HG03565 (cell line): Measurements from ENCODE around the gene ALDH3B2.
"Not testable (repeated sequence)": the region's sequence is repeated elsewhere in the genome, so short reads cannot be mapped to it uniquely, and the experiment has no call there.

Experiments used
- ATAC-seq: cut with Tn5 transposase; IDR thresholded peaks from one replicate; pipeline ENCODE4 v1.9.1; 2021; ENCODE audit warnings: mild to moderate bottlenecking, moderate library complexity; ENCODE audit not compliant: unreplicated experiment

Gene ALDH3B2, protein sequence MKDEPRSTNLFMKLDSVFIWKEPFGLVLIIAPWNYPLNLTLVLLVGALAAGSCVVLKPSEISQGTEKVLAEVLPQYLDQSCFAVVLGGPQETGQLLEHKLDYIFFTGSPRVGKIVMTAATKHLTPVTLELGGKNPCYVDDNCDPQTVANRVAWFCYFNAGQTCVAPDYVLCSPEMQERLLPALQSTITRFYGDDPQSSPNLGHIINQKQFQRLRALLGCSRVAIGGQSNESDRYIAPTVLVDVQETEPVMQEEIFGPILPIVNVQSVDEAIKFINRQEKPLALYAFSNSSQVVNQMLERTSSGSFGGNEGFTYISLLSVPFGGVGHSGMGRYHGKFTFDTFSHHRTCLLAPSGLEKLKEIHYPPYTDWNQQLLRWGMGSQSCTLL

DNA sequence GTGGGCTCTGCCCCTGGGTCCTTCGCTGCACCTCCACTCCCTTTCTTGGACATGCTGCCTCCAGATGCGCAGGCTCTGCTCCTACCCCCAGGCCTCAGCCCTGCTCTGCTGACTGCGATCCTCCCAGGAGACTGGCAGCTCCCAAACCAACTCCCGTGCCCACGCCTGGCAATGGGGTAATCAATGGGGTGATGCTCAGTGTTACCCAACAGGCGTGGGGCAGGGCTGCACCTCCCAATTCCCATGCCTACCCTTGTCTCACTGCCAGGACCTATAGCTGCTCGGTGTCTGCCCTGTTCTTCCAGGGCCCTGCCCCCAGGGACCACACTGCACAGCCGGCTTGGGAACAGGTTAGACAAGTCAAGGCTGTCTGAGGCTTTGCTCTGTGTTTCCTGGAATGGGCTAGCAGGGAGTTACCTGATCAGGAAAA, at the start of gene ALDH3B2:
TSS of gene ALDH3B2 (minus strand) at position 182 of the 430 bp plus-strand sequence. CDS start 7,688 bp downstream, outside the sequence.
- no peak for ATAC-seq

DNA sequence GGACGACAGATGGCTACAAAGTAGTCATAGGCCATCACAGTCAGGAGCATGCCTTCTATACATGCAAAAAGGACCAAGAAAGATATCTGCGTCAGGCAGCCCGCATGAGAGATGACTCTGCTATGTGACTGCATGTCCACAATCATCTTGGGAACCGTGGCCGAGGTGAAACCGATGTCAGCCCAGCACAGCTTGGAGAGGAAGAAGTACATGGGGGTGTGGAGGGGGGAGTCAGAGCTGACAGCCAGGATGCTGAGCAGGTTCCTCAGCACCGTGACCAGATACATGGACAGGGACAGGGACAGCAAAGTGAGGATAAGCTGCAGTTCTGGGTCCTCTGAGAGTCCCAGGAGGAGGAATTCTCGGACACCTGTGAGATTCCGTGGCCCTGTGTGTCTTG, 48.6 kb upstream of the ALDH3B2 start:
- not testable (repeated sequence) for ATAC-seq

DNA sequence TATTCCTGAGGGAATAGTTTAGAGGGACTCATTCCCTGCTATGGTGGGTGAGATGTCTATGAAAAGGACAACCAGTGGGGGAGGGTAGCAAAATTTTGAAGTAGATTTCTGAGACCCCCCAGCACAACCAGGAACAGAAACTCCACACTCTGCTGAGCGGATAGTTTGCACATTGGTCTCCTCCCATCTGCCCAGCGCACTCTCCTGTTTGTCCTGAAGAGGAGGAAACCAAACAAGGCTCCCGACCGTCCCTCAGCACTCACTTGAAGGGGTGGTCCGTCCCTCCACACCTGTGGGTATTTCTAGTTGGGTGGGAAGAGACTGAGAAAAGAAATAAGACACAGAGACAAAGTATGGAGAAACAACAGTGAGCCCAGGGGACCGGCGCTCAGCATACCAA, 41.8 kb upstream of the ALDH3B2 start:
- ATAC-seq, result not testable (repeated sequence)

DNA sequence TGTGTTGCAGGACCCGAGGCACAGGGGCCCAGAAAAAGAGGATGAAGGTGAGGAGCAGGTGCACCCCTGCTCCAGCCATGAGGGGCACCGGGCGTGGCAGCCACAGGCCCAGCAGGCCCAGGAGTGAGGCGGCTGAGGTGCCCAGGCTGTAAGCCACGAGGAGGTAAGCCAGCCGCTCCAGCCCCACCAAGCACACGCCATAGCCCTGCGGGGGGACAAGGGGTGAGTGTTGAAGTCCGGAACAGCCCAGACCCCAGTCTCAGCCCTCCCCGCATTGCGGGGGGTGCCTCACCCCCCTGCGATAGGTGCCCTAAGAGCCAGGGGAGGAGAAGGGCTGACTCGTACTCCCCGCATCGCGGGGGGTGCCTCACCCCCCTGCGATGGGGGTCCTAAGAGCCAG, 41.4 kb upstream of the ALDH3B2 start:
- ATAC-seq, result not testable (repeated sequence)

DNA sequence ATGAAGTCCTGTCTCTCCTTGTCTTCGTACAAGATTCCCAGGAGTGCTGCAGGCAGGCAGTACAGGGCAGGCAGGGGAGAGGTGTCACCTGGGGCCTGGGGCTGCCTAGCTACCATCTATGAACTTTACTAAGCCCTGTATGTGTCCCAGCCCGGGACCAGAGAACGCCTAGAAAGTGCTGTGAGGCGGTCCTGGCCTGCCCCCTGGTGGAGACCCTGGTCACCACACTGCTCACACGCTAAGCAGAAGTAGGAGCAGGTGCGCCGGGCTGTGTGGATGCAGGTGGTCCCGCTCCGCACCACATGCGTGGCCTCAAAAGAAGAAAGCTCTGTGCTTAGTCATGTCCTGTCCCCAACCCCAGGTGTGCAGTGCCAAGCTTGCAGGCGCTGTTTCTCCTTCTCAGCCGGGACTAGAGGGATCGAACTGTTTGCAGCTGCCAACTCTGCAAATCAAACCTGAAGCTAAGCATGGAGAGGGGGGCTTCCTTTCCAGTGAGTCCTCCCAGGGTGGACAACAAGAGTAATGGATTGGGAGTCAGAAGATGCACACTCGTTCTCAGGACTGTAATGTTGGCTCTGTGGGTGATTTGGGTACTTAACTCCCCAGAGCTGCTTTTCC, 39.6 kb upstream of the ALDH3B2 start:
- ATAC-seq, result not testable (repeated sequence)

DNA sequence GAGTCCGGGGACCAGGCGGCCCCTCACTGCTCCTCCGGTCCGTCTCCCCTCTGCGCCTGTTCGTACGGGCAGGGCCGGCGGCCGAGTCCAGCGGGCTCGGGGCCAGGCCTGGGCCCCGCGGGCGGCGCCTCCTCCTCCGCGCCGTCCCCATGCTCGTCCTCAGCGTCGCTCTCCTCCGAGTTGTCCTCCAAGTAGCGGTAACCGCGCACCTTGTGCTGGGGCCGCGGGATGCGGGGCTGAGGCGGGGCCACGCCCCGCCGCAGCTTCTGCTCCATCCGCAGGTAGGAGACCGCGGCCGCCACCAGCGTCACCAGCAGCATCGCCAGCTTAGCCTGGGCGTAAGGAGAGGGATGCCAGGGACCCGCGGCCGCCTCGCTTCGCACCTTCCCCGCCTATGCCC, 37.3 kb upstream of the ALDH3B2 start:
- ATAC-seq, result not testable (repeated sequence)

DNA sequence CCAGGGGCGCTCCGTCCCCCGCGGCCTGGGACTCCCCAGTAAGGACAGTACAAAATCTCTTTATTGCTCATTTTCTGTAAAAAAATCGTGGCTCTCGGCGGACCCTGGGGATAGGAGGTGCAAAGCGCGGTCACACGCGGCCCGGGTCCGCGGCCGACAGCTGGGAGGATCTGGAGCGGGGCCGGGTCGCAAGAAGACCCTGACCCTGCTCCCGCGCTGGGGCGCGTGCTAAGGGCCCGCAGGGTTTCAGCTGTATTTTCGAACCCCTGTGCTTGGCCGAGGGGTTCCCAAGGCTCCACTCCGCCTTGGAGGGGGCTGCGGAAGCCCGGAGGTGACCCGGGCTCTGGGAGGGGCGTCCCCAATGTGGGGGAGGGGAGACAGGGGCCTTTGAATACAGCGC, 36.8 kb upstream of the ALDH3B2 start:
- not testable (repeated sequence) for ATAC-seq

DNA sequence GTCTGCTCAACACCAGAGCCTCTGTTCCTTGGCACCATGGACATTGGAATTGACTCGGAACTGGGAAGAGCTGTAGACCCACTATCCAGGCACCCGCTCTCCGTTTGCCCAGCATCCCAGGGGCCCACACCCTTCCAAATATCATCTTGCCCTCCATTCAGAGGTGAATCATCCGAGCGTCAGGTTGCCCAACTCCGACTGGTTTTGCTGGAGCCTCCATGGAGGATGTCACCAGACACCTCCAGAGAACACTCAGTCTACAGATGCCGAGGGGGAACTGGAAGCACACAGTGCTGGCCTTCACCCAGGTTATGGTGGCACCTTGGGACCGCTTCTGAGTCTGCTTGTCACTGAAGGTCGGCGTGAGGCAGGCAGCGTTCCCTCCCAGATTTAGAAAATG, 35.4 kb upstream of the ALDH3B2 start:
- ATAC-seq, result not testable (repeated sequence)

DNA sequence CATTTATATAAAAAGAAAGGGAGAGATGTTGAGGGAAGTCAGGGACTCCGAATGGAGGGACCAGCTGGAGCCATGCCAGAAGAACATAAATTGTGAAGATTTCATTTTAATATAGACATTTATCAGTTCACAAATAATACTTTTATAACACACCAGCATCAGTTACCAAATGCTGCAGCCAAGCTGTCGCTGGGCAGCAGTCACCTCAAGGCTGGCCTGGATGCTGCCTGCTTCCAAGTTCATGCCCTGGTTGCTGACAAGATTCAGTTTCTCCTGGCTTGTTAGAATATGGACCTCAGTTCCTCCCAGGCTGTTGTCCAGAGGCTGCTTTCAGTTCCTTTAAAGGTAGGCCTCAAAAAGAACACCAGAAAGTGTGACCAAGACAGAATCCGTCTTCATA, 30.8 kb upstream of the ALDH3B2 start:
- no peak for ATAC-seq

DNA sequence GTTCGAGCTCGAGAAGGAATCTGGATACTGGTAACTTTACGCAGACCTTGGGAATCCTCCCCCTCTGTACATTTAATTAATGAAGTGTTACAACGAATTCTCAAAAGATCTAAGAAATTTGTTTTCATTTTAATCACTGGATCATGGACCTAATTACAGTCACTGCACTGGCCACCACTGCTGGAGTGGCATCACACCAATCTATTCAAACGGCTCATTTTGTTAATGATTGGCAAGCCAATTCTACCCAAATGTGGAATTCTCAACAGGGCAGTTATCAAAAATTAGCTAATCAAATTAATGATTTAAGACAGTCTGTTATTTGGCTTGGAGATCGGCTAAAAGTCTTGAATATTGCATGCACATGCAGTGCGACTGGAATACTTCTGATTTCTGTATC, 30.1 kb upstream of the ALDH3B2 start:
- no peak for ATAC-seq

DNA sequence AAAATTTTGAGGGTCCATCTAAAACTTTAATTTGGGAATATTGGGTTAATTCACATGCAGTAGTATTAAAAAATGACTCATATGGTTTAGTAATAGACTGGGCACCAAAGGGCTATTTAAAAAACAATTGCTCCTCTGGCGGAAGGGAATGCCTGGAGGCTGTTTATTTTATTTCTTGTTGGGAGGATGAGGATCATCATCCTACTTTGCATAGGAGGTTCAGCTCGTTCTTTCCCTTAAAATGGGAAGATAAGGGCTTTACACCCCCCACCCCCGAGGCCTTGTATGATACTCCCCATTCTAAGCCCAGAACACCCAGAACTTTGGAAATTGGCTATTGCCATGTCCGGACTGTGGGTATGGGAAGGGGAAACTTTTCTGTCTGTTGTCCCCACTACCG, 29.3 kb upstream of the ALDH3B2 start:
- ATAC-seq, result not testable (repeated sequence)

DNA sequence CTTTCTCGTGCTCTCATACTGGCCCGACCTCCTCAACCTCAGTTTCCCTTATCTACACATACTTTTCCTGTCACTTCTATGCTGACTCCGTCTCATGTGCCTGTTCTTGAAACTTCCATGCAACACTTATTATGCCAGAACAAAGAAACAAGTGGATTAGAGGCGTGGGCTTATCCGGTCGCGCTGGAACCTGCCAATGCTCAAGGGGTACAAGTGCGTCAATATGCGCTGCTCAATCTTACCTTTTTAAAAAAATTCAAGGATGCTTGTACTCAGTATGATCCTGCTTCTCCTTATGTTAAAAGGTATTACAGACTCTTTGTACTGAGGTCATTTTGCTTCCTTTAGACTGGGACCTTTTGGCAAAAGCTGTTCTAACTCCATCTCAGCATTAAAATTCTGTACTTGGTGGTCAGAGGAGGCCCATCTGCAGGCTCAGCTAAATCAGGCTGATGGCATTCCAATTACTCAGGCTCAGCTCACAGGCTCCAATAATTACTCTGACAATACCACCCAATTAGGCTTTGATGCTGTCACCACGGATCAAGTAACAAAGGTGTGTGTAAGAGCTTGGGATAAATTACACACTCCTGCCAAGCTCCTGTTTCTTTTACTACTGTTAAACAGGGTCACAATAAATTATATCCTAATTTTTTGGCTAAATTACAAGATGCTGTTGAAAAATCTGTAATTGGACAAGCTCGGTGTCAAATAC, 26.3 kb upstream of the ALDH3B2 start:
- ATAC-seq, result no peak

DNA sequence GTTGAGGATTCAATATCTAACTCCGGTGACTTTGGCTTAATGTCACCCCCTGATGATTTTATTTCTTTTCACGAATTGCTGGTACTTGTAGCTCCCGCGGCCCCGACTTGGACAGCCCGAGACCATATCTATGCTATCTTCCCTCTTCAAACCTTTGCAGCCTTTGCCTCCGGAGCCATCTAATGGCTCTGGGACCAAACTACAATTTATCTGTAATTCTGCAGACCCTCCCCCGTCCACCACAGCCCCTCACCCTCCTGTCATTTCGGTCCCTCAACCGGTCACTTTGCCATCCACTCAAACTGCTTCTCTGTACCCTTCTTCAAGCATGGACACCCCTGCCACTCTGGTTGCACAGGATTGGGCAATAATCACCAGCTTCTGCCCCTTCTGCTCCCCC, 25.7 kb upstream of the ALDH3B2 start:
- no peak for ATAC-seq

DNA sequence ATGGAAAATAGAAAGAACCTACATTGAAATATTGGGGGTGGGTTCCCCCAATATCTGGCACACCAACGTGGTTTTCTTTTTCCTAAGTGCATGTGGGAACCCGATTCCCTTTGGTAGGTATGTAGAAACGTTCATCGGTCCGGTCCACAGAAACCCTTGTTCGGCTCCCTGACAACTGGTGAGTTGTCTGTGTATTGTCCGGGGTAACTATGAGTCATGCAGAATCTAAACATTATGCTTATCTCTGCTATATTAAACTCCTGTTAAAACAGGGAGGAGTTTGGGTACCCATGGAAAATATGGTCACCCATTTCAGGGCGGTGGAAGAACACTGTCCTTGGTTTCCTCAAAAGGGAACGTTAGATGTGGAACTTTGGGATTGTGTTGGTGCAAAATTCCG, 25.1 kb upstream of the ALDH3B2 start:
- no peak for ATAC-seq

DNA sequence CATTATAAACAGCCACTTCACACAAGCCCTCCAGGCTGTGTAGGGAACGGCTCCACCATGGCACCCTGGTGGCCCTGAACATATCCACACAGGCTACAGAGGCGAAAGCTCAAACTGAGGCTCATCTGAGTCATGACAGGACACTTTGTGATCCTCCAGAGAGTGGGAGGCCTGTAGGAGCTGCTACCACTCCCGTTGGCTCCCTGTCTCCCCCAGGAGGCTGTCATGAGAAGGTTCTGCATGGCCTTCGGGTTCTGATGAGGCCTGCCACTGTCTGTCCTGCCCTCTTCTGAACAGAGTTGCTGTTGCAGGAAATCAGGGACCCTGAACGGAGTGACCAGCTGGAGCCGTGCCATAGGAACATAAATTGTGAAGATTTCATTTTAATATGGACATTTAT, 23.8 kb upstream of the ALDH3B2 start:
- ATAC-seq, result no peak

DNA sequence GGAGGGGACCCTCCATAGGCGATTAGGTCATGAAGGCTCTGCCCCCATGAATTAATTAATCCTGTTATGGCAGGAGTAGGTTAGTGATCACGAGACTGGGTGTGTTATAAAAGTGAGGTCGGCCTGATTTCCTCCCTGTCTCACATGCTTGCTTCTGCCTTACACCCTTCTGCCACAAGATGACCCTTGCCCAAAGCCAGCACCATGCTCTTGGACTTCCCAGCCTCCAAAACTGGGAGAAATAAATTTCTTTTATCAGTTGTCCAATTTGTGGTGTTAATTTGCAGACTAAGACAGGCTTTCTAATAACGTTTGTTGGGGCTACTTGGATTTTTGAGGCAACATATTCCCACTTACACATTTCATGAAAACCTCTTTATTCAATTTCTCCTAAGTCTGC, 23.4 kb upstream of the ALDH3B2 start:
- no peak for ATAC-seq

DNA sequence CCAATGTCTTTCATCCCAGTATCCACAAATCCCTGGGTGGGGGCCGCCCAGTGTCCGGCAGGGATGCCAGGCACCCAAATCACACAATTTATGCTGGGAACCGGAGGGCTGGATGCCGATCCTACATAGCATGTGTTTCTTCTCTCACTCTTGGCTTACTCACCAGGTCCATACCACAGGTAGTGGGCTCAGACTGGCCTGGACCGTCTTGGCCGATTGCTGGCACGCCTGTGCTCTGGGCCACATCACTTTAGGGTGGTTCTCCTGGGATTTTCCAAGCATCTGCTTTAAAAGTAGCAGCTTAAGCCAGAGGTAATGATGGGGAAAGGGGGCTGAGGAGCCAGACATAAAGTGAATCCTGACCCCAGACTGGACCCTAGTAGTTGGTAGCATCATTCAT, 22.6 kb upstream of the ALDH3B2 start:
- no peak for ATAC-seq

DNA sequence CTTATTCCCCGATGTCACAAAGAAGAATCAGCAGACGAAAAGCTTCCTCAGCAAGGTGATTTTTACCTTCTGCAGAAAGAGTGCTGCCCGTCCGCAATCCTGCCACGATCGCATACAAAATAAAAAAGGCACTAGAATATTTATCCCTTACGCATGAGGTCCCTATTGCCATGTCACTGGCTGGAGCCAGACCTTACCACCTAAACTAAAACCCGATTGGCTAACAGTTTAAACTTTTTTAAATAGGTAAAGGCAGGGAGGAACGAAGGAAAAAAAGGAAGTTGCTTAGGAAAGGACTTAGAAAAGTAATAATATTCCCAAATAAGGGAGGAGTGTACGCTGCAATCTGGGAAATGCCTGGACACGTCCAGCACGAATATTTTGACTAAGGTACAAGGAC, 21.2 kb upstream of the ALDH3B2 start:
- ATAC-seq, result no peak

DNA sequence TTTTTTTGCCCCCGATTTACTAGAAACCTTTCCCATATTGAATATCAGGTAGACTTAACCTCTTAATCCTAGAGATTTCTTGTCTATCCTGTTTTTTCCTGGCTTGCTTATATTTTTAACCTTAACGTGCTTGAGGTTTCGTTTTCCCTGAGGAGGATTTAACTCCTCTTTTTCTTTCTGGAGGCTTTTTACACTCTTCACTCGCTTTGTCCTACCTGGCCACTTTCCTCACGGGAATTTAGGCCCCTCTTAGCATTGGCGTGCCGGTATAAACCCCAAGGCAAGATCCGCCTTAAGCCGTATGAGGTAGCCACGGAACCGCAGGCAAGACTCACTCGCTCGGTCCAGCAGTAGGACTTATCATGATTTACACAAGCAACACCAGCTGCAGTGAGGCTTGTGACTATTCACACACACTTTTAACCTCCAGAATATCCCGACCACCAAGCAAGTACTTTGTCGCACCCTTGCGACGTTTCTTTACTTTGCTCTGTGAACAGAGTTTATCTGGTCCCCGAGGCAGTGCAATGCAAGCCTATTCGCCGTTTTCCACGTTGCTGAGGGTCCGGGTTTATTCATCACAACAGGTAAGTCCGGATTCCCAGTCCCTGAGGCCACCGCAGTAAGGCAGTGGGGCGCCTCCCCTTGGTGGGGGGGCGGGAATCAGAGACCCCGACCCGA, 20.6 kb upstream of the ALDH3B2 start:
- ATAC-seq, result no peak

DNA sequence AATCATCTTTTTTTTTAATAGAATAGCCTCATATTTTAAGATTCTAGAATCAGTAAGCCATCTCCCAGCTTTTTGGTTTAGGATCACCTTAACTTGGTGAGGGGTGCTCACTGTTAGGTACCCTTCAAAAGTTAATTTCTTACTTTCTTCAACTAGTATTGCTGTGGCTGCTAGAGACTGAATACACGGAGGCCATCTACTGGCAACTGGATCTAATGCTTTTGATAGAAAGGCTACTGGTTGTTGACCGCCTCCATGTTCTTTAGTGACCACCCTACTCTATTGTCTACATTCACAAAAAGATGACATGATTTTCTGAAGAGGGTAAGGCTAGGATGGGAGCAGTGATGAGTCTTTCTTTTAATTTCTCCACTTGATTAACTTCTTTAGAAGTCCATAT, 16.7 kb upstream of the ALDH3B2 start:
- ATAC-seq, result no peak

DNA sequence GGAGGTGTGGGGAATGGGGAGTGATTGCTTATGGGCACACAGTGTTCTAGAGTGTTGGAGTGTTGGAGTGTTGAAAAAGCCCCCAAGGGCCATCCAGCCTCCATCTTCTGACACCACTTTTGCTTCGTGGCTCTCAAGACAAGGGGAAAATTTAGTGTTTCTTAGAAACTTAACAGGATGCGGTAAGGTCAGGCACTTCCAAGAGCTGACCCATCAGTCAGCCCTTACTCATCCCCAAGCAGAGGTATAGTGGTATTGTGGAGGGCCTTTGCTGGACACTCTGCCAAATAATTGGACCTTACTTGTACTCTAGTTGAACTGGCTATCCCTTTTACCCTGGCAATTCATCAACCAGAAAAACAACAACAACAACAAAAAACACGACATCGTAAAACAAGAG, 14.8 kb upstream of the ALDH3B2 start:
- ATAC-seq, result no peak
